Measurements from ENCODE around the gene IL1R2.

DNA sequence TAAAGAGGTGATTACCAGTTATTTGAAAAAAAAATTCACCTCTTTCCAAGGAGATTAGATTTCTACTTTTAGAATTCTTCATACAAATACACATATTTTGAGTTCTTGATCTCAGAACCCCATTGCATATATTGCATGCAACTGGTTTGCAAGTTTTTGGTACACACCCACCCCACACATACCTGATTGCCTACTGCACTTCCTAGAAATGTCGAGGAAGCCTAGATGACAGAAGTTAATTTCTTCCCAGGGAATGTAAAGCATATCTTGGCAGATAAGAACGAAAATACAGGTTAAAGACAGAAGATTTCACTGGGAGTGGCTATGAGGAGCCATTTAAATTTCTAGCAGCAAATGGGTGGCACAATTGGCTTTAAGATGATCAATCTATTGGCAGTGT is 83.7 kb downstream of the IL1R2 start:
- TF ChIP-seq POLR2A (IDR thresholded peaks at IDR 0.05) (no peak), EP300 (IDR thresholded peaks at IDR 0.05) (no peak), POLR2AphosphoS5 (IDR thresholded peaks at IDR 0.05) (no peak)
- TF ChIP-seq, protein P1, sequence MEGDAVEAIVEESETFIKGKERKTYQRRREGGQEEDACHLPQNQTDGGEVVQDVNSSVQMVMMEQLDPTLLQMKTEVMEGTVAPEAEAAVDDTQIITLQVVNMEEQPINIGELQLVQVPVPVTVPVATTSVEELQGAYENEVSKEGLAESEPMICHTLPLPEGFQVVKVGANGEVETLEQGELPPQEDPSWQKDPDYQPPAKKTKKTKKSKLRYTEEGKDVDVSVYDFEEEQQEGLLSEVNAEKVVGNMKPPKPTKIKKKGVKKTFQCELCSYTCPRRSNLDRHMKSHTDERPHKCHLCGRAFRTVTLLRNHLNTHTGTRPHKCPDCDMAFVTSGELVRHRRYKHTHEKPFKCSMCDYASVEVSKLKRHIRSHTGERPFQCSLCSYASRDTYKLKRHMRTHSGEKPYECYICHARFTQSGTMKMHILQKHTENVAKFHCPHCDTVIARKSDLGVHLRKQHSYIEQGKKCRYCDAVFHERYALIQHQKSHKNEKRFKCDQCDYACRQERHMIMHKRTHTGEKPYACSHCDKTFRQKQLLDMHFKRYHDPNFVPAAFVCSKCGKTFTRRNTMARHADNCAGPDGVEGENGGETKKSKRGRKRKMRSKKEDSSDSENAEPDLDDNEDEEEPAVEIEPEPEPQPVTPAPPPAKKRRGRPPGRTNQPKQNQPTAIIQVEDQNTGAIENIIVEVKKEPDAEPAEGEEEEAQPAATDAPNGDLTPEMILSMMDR (IDR thresholded peaks at IDR 0.05): no peak

All from suprapubic skin (tissue), 4 donors.